Esophagus squamous epithelium (tissue), 5 donors: ENCODE data around the gene UBB. TPM values are rescaled to one million over a fixed set of nuclear protein-coding genes. Genes with fewer than 3 reads are reported as not detected.
A peak's percentile ranks its signal among the peaks of the same experiment; 100 is the strongest.

ENCODE experiments used
- DNase-seq: peaks from one replicate; lab custom pipeline; 2025; lab: John Stamatoyannopoulos, UW
- H3K27ac ChIP-seq, 4 donors: fragments of 200-600 bp; sonication (generic); one replicate each; pipeline ENCODE4 v1.5.1; 2016 to 2019; ENCODE audit warnings: mild to moderate bottlenecking in 1 of 4
- H3K27me3 ChIP-seq, 4 donors: fragments of 200-600 bp; sonication (generic); 1 replicate in 3 of 4; 2 replicates in 1 of 4; pipeline versions ENCODE4 v1.5.1 to v1.6.0; 2017 to 2021; ENCODE audit warnings: antibody characterized with exemption in 1 of 4
- H3K36me3 ChIP-seq, 3 donors: fragments of 200-600 bp; sonication (generic); one replicate each; pipeline ENCODE4 v1.5.1; 2016 to 2019
- H3K4me1 ChIP-seq, 3 donors: fragments of 200-600 bp; sonication (generic); one replicate each; pipeline ENCODE4 v1.5.1; 2017 to 2019
- H3K4me3 ChIP-seq, 4 donors: fragments of 200-600 bp; sonication (generic); 1 replicate in 3 of 4; 2 replicates in 1 of 4; pipeline ENCODE4 v1.5.1; 2016 to 2019; ENCODE audit warnings: mild to moderate bottlenecking in 2 of 4, moderate library complexity in 1 of 4
- H3K9me3 ChIP-seq, 3 donors: fragments of 200-600 bp; sonication (generic); one replicate each; pipeline ENCODE4 v1.5.1; 2016 to 2019
- POLR2A ChIP-seq, 4 donors: fragments of 450-650 bp; IDR thresholded peaks; one replicate each; pipeline ENCODE4 v1.6.1; 2017; ENCODE audit warnings: antibody characterized with exemption in 4 of 4, mild to moderate bottlenecking in 4 of 4, moderate library complexity in 3 of 4
- WGBS, 2 donors: methylation state at CpG; one replicate each; pipeline ENCODE4 v1.1.5; 2018; 5-methylcytosine and 5-hydroxymethylcytosine counted together
- intact Hi-C: fragments of 100-400 bp; cut with DNase I; formaldehyde crosslinking; loops from one replicate; pipeline ENCODE4 v1.15.0; 2022
- total RNA-seq, 4 donors: library from RNA; depleted of rRNA; stranded (reverse); fragments of >200 nt; gene quantifications; one replicate each; pipeline ENCODE4 v1.1.0, GENCODE V29; 2016
- TF ChIP-seq, protein P1 (sequence below), 6 experiments: fragments of 450-650 bp in 4 of 6; fragments of 200-600 bp in 2 of 6; sonication (generic) in 2 of 6; IDR thresholded peaks; one replicate each; pipeline ENCODE4 v1.5.1; 2016 to 2019; ENCODE audit warnings: antibody characterized with exemption in 6 of 6, mild to moderate bottlenecking in 4 of 6, moderate library complexity in 4 of 6
- donor health status: DM: yes; HTN: yes; CAD: no.

UBB gene
- total RNA-seq, 4 donors from 2014 or later = 360 to 590 (median 461) TPM

DNA sequence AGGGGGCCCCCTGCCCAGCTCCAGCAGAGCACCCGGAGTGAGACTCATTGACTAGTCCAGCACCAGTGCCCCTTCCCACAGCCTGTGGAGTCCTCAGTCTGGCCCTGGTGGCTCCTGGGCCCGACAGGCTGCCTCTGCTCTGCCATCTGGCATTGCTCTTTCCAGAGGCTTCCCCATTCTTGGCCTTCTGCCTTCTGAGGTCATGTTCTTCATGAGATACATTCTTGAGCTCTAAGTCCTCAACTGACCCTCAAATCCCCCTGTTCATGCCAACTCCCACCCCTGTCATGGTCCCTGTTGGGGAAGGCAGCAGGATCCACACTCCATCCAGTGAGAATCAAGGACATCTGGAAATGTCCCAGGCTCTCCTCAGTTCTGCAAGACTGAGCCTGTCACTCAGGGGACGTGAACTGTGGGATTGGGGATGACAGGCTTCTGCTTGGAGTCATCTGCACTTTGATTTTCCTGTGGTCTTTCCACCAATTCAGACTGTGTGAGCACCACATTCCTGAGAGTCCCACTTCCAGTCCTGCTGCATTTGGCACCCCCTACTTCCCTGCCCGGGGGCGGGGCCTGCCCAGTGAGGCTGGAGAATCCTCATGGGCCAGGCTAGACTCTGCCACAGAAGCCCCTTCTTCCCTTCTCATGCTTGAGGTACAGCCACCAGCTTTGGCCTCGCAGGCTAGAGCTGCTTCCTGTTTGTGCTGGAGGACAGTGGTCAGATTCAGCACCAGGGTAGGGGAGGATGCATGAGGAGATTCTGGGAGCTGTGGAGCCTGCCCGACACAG lies 37.2 kb downstream of the UBB start:
- peak overlapping the region; percentile 18 to 89 (median 78) for H3K27ac ChIP-seq
- peaks cover 0 to 9% (median 0%) of the 10 kb centered on the region in 3 donors for H3K36me3 ChIP-seq
- H3K4me3 ChIP-seq = no peak overlapping the region
- no peaks in the 10 kb centered on the region for H3K27me3 ChIP-seq
- intact Hi-C loops = no loop called here
- 59 to 65% methylated on average over 5 of the region's 7 CpGs for WGBS, 2 donors
- DNase-seq = no peak
- H3K4me1 ChIP-seq = peaks cover 5 to 55% (median 29%) of the 10 kb centered on the region in 3 donors
- no peak for TF ChIP-seq POLR2A (IDR thresholded peaks at IDR 0.05)
- H3K9me3 ChIP-seq = no peaks in the 10 kb centered on the region

DNA sequence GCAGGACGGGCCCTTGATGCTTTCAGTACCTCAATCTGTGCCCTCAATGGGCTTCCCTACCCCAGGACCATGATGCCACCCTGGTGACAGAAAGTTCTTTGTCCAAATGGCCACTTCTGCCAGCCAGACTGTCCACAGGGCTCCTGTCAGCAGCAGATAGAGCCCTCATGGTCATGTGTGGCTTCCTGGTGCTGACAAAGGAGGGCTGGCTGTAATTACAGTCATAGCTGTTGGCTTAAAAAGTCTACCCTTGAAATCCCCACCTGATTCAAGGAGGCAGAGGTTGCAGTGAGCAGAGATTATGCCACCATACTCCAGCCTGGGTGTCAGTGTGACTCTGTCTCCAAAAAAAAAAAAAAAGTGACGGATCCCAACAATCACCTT lies 37.8 kb downstream of the UBB start:
- H3K4me1 ChIP-seq = peaks cover 5 to 55% (median 29%) of the 10 kb centered on the region in 3 donors
- intact Hi-C loops = no loop called here
- peak overlapping the region; percentile 18 to 89 (median 78) for H3K27ac ChIP-seq
- no peak for TF ChIP-seq POLR2A (IDR thresholded peaks at IDR 0.05)
- H3K4me3 ChIP-seq = no peak overlapping the region
- DNase-seq = no peak
- H3K9me3 ChIP-seq = no peaks in the 10 kb centered on the region
- WGBS, 2 donors = 0 to 80% methylated on average over 1 to 2 of the region's 2 CpGs
- H3K36me3 ChIP-seq = peaks cover 0 to 15% (median 0%) of the 10 kb centered on the region in 3 donors
- H3K27me3 ChIP-seq = no peaks in the 10 kb centered on the region

DNA sequence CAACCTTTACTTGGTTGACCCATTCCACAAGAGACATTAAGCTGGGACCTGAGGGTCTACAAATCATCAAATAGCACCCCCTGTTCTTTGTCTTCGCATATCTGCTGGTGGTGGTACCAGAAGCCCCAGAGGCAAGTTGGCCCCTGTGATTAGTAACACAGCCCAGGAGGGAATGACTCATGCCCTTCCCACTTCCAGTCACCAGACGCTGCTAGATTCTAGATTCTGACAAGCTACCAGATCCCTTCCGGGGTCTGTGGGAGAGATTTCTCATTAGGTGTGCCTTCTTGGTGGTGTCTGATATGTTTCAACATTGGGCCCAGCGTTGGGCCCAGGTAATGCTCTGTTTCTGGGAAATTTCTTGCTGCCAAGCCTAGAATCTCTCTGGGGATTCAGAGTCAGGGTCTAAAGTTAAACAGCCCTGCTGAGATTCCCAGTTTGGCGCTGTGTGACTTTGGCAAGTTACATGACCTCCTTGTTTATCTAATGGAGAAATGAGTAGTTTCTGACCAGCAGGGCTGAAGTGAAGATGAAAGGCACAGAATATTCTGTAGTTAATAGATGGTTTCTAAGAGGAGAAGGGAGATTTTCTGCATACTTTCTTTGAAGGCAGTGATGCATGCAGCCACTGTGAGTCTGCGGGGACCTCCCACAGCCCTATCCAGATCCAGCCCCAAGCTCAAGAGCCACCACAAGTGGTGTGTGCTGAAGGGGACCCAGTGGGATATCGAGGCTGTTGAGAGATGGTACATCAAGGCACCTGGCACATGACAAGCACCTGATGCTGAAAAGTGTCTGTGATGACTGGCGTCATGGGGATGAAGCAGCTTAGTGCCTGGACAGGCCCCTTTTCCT lies 38.4 kb downstream of the UBB start:
- H3K27ac ChIP-seq = peak overlapping the region; percentile 39 to 89 (median 78)
- no peak for TF ChIP-seq POLR2A (IDR thresholded peaks at IDR 0.05)
- TF ChIP-seq, protein P1, sequence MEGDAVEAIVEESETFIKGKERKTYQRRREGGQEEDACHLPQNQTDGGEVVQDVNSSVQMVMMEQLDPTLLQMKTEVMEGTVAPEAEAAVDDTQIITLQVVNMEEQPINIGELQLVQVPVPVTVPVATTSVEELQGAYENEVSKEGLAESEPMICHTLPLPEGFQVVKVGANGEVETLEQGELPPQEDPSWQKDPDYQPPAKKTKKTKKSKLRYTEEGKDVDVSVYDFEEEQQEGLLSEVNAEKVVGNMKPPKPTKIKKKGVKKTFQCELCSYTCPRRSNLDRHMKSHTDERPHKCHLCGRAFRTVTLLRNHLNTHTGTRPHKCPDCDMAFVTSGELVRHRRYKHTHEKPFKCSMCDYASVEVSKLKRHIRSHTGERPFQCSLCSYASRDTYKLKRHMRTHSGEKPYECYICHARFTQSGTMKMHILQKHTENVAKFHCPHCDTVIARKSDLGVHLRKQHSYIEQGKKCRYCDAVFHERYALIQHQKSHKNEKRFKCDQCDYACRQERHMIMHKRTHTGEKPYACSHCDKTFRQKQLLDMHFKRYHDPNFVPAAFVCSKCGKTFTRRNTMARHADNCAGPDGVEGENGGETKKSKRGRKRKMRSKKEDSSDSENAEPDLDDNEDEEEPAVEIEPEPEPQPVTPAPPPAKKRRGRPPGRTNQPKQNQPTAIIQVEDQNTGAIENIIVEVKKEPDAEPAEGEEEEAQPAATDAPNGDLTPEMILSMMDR (IDR thresholded peaks at IDR 0.05) = no peak
- H3K9me3 ChIP-seq = no peaks in the 10 kb centered on the region
- peaks cover 5 to 55% (median 29%) of the 10 kb centered on the region in 3 donors for H3K4me1 ChIP-seq
- H3K4me3 ChIP-seq = peak overlapping the region in 1 of 4 donors; percentile 19
- intact Hi-C loops = no loop called here
- no peak for DNase-seq
- H3K27me3 ChIP-seq = no peaks in the 10 kb centered on the region
- WGBS, 2 donors = 26 to 45% methylated on average over 7 to 8 of the region's 8 CpGs
- H3K36me3 ChIP-seq = peaks cover 0 to 15% (median 0%) of the 10 kb centered on the region in 3 donors

DNA sequence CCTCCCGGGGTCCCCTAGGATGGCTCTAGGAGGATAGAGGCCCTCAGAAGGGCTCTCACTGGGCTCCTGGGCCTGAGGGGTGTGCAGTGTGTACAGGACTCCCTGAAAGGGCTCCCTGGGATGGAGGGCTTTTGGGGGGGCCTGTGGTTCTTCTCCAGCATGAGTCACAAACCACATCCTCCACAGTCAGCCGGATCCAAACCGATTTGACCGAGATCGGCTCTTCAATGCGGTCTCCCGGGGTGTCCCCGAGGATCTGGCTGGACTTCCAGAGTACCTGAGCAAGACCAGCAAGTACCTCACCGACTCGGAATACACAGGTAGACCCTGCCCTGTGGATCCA lies 39.0 kb downstream of the UBB start:
- H3K27me3 ChIP-seq = no peaks in the 10 kb centered on the region
- TF ChIP-seq, protein P1 (IDR thresholded peaks at IDR 0.05) = no peak
- TF ChIP-seq POLR2A (IDR thresholded peaks at IDR 0.05) = no peak
- peaks cover 0 to 15% (median 0%) of the 10 kb centered on the region in 3 donors for H3K36me3 ChIP-seq
- WGBS, 2 donors = 67 to 92% methylated on average over 8 to 10 of the region's 10 CpGs
- H3K4me3 ChIP-seq = no peak overlapping the region
- no peak for DNase-seq
- H3K4me1 ChIP-seq = peaks cover 5 to 53% (median 29%) of the 10 kb centered on the region in 3 donors
- no peaks in the 10 kb centered on the region for H3K9me3 ChIP-seq
- intact Hi-C loops = no loop called here
- peak overlapping the region; percentile 39 to 89 (median 78) for H3K27ac ChIP-seq

DNA sequence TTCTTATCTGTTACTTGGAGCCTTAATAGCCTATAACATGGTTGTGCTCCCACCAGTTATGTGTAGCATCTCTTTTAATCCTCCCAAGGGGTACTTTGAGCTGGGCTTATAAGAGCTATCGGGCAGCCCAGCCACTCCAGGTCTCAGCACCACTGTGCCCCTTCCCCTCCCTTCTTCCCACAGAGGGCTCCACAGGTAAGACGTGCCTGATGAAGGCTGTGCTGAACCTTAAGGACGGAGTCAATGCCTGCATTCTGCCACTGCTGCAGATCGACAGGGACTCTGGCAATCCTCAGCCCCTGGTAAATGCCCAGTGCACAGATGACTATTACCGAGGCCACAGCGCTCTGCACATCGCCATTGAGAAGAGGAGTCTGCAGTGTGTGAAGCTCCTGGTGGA lies 41.5 kb downstream of the UBB start:
- peaks cover 5 to 36% (median 25%) of the 10 kb centered on the region in 3 donors for H3K4me1 ChIP-seq
- H3K27me3 ChIP-seq = no peaks in the 10 kb centered on the region
- peaks cover 0 to 36% (median 0%) of the 10 kb centered on the region in 3 donors for H3K36me3 ChIP-seq
- no peak for DNase-seq
- no peak overlapping the region for H3K27ac ChIP-seq
- intact Hi-C loops = no loop called here
- no peak for TF ChIP-seq POLR2A (IDR thresholded peaks at IDR 0.05)
- WGBS, 2 donors = 94 to 96% methylated on average over 4 to 6 of the region's 7 CpGs
- no peaks in the 10 kb centered on the region for H3K9me3 ChIP-seq
- no peak overlapping the region for H3K4me3 ChIP-seq

DNA sequence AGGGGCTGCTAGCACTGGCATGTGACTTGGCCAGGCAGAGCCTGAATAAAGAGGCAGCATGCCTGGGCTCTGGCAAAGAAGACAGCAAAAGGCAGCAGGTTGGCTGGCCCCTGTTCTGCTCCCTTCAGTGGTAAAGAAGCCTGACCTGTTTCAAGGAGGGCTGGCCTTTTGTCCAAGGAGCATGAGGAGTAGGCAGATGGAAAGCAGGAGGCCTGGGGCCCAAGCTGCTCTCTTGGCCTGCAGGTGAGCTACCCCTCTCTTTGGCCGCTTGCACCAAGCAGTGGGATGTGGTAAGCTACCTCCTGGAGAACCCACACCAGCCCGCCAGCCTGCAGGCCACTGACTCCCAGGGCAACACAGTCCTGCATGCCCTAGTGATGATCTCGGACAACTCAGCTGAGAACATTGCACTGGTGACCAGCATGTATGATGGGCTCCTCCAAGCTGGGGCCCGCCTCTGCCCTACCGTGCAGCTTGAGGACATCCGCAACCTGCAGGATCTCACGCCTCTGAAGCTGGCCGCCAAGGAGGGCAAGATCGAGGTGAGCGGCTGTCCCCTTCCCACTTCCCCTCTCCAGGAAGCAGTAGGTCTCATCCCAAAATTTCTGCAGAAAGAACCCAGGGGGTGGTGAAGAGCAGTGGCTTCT lies 42.5 kb downstream of the UBB start:
- intact Hi-C loops = no loop called here
- Histone ChIP-seq H3K36me3 (peaks cover 0 to 44% (median 5%) of the 10 kb centered on the region in 3 donors), H3K4me1 (peaks cover 5 to 28% (median 16%) of the 10 kb centered on the region in 3 donors), H3K27ac (no peak overlapping the region), H3K27me3 (no peaks in the 10 kb centered on the region), H3K4me3 (no peak overlapping the region), H3K9me3 (no peaks in the 10 kb centered on the region)
- 82% methylated on average over 3 of the region's 10 CpGs; no CpG with 5 or more reads in 1 of the 2 donors for WGBS, 2 donors
- no peak for TF ChIP-seq POLR2A (IDR thresholded peaks at IDR 0.05)
- TF ChIP-seq, protein P1 (IDR thresholded peaks at IDR 0.05) = no peak
- DNase-seq = no peak
